ENCODE measurements around the gene ABCC10.
"Not testable (repeated sequence)": the region's sequence is repeated elsewhere in the genome, so short reads cannot be mapped to it uniquely, and the experiment has no call there.

ABCC10 gene

DNA sequence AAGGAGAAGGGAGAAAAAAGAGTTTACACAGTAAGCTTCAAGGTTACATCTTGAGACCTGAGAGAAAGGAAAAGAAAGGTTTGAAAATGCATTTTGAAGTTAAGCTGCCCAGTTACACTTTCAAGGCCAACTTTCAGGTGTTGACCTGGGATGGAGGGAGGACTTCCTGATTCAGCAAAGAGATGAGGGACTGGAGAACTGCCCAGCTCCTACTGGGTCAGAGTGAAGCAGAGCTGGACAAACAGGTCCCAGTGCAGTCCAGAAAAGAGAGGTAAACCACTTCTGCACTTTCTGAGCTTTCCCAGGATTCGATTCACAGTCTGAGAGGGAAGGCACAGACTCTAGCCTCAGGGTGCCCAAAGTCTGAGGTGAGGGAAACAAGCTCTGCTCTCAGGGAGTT lies 44.1 kb downstream of the ABCC10 start:
- DNase-seq, result no peak

DNA sequence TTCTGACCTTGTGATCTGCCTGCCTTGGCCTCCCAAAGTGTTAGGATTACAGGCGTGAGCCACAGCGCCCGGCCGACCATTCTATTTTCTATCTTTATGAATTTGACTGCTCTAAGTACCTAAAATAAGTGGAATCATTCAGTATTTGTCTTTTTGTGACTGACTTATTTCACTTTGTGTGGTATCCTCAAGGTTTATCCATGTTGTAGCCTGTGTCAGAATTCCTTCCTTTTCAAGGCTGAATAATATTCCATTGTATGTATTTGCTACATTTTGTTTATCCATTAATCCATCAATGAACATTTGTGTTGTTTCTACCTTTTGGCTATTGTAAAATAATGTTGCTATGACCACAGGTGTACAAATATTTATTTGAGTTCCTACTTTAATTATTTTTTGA lies 45.2 kb downstream of the ABCC10 start:
- DNase-seq, result no peak

DNA sequence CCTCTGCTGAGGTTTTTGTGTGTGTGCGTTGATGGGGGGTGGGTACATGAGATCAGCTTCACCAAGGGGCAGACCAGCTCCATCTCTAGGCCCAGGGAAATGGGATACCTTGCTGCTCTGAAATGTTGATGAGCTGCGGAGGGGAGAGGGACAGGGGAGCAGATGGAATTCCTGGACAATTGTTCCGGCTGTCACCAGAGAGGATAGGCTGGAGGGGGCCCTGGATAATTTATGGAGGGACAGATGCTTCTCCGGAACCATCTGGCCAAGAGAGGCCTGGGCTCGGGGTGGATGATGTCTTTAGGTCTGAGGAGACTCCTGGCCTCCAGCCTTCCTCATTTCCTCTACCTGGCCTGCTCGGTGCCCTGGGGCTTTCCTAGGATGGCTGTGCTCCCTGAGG lies 48.2 kb downstream of the ABCC10 start:
- no peak for DNase-seq

DNA sequence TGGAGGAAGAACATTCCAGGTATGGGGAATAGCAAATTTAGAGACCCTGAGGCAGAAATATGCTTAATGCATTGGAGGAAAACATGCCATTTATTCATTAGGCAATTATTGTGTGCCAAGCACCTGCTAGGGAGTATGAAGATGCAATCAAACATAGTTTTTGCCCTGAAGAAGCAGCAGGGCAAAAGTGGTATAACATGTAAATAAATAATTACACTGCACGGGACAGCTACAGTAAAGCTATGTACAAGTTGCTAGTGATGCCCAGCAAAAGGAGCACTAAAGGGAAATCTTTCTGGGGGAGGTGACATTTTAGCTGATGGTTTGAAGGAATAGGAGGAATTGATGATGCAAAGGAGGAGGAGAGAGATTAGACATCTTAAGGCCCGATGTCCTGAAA lies 49.4 kb downstream of the ABCC10 start:
- DNase-seq, result no peak

DNA sequence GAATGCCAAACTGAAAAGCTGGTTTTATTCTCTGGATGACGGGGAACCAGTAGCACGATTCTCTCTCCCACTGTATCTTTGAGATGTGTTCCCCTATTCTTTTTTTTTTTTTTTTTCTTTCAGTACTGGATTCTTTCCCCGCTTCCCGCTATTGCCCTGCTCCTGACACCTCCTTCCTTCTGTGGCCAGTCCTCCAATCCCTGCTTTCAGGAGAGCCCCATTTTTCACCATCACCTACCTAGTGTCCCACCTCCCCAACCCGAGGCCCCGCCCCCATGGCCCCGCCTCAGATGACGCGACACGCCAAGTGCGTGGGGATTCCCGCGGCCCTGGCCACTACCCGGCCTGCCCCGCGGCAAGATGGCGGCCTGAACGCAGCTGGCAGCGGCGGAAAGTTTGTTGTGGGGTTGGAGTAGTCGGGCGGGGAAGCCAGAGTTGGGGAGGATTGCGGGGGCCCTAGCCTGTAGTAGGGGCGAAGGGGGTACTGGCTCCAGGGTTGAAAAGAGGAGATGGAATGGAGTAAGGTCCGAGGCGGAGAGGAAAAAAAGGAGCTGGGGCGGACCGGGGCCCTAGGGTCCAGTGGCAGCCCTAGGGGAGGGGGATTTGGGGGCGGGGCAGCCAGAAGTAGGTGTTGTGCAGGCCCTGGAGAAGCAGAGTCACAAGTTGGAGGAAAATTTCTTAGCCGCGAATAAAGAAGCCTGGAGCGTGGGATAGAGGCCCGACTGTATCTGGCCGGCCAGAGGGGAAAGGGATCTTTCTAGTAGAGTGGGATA lies 50.1 kb downstream of the ABCC10 start, which contains the start of gene TJAP1:
Gene TJAP1, plus strand, starts transcription at position 336 of the 773 bp plus-strand sequence. CDS start 21,432 bp downstream, outside the sequence.
- DNase-seq, result peak; percentile 96

DNA sequence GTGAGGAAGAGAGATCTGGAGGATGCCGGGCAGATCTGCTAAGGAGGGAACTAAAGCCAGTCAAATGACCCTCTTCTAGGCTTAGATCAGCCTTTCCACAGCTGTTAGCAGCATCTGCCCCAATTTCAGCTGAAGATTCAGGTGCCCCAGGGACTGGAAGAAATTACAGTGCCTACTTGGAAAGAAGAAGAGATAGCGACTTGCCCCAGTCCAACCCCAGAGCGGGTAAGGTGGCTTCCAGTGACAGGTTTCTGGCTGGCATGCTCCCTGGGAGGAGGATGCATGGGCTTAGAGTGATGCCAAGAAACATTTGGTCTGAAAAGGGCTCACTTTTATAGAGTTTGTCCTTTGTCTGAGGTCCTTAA lies 50.6 kb downstream of the ABCC10 start:
- DNase-seq, result no peak

DNA sequence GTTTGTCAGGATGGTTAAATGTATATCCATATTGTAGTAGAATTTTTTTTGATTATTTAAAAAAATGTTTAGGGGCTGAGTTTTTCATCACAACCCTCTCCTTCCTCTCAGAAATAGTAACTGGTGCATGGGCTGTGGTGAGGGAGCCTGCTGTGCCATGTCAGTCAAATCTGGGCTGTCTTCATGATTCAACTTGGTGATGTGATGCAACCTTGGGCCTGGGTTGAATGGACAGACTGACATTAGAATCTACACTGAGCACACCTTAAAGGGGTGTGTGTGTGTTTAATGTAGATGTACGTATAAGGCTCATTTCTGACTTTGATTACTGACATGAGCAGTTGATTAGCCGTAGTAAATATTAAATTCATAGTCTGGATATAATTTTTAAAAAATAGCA lies 53.7 kb downstream of the ABCC10 start:
- DNase-seq, result no peak

DNA sequence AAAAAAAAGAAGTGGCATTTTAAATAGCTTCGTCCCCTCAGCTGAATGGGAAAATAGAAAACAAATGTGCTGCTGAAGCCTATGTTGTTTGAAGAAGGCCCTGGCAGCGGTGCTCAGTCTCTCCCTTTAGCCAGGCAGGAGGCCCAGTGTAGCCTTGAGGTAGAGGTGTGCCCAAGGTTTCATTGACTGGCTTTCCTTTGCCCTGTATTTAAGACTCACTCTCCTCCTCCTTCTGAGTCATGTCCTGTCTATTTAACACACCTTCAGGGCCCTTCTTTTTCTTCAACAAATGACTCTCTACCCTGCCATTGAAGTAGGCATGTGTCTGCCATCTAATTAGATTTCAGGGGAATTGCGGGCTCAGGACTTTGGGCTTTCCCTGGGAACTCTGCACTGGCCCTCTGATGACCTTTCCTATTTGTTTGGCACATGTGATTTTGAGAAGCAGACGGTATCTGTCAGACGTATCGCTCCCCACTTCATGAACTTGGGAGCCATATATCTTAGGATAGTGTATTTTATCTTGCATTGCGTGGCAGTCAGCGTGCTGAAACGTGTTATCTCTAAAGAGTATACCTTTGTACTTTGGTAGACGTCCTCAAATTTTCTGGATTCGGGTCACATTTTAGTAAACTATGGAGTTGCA lies 54.4 kb downstream of the ABCC10 start:
- DNase-seq, result no peak

DNA sequence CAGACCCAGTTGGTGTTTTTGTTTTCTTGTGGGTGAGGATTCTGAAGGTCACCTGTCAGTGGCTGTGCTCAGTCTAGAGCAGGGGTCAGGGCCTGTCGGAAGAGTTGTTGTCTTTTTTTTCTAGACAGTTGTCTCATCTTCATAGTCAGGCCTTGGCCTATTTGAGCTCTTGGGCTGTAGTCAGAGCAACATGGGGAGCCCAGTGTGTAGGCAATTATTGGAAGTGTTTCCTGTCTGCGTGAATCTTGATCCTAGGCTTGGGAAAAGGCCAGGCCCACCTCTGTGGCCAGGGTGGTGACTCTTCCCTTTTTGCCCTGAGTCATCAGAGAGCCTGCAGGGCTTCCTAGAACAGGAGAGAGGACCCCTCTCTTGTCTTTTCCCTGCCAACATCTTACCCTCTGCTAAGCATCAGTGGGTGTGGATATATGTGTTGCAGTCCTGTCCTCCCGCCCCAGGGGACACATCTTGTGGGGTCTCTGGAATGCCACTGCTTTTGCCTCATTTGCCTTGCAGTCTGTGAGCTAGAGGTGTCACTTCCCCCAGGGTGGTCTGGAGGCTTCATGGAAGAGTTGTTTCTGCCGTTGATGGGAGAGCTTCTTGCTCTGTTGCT lies 61.4 kb downstream of the ABCC10 start:
- no peak for DNase-seq

DNA sequence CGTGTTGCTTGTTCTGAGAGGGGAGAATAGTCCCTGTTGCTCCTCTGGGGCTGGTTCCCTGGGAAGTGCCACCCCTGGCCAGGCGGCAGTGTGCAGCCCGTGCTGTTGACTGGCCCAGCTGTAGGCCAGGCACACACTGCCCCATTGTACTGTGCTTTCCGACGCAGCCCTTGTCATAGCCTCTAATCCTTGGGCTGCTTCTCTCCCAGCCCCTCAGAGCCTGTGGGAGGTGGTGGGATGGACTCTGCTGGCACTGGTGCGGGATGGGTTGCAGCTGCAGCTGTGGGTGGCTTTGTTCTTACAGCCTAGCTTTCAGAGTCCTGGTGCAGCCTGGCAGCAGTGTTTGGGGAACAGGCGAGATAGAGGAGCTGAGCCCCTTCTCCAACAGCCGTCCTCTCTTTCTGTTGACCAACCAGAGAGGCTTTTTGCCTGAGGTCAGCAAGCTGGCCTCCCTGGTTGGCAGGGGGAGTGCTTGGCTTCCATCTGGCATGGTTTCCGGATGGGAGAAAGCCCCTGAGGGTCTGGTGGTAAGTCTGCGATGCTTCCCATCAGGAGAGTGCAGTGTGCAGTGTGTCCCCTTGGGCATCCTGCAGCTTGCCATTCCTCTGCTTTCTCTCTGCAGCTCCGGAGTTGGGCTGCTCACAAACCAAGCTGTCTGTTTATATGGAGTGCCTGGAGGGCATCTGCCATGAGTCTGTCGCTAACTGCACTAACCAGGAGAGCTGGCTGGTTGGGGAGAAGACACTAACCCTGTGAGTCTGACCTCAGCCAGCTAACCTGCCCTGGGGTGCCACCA lies 62.1 kb downstream of the ABCC10 start:
- DNase-seq, result no peak

DNA sequence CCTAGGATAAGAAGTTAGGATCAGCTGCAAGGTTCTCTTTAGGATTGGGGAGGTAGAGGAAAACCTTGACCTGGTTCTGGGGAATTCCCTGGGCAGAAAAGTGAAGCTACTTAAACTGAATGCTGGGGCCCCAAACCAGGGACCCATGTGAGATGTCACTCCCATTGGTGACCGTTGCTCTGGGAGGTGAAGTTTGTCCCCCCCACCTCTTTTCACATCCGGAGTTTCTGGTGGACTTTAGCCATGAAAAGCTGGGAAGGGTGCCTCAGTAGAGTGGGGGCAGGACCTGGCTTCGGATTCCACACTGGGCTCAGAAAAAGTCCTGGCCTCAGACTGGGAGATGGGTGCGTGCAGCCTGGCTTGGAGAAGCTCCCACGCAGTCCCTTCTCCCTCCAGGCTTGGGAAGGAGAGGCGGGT lies 63.2 kb downstream of the ABCC10 start:
- no peak for DNase-seq

DNA sequence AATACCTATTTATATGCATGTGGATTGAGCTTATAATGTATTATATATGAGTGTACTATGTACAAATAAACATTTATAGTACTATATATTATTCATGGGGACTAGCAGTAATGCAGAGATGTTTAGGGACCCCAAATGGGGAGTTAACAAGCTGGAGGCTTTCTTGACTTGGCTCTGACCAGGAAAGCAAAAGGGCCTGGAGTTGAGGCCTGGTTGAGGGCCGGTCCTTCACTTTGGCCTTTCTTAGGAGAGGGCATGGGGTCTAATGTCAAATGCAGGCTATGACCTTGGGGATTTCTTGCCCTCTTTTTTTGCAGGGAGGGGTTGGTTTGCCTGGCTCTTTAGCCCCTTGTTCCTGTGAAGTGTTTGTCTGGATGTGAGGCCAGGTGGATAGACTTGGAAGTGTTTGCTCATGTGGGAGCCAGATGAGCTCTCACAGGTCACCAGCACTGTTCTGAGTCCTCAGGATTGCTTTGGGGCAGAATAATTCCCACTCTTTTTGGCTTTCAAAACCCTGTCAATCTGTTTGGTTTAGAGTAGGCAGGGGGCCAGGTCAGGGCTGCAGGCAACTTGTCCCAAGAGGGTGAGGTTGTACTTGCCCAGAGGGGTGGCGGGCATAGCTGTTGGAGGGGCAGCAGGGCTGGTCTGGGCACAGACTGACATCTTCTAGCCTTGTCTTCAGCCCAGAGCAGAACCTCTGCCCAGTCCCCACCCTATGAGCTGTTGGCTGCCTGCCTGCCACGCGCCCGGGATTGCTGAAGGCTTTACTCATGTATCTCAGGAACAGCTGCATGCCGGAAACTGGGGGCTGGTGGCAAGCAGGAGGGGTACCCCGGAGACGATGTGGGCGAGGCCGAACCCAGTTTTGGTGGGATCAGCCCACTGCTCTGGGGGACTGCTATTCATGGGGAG lies 64.7 kb downstream of the ABCC10 start:
- peak; percentile 87 for DNase-seq

DNA sequence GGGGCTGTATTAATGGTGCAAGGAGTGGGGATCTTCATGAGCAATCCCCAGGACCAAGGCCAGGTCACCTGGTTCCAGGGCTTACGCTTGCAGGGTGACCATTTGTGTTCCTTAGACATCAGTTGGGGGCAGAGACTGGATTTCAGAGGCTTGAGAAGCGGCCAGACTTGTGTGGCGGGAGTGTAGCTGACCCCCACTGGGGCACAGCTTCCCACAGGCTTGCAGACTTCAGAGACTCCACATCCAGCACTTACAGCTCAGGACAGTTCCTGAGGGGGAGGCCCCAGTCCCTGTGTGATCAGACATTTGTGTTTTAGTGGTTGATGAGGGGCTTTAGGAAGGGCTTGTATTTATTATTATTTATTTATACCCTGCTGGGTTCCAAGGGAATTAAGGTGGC lies 65.3 kb downstream of the ABCC10 start:
- DNase-seq, result no peak

DNA sequence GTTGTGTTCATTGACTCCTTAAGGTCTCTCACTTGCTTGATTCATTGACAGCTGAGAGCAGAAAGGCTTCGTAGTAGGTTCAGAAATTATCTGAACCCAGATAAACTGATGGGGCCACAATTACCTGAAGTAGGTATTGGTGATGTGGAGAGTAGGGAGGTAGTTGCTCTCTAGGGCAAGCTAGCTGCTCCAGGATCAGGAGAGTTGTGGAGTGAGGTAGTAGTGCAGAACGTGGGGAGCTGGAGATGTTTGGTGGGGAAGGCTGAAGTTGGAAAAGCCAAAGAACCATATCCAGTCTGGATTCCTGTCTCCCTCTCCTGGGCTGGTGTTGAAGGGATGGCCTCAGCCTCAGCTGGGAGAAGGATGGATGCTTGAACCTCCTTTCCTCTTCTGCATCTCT lies 65.9 kb downstream of the ABCC10 start:
- no peak for DNase-seq

DNA sequence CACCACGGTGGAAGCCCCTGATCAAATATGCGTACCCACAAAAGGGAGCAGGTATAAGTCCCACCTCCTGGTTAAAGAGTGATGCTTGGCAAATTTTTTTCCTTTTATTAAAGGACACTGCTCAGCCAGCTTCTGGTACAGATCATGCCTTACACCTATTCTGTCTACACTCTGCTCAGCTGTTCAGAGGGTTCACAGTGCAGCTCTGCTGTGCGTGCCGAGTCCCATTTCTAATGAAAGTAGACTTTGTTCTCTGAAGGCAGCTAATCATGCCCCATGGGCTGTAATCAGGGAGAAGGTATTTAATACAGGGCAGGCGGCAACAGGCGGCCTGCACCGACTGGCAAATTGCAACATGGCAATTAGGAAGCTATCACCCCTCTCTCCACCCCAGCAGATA lies 66.5 kb downstream of the ABCC10 start:
- DNase-seq, result no peak

DNA sequence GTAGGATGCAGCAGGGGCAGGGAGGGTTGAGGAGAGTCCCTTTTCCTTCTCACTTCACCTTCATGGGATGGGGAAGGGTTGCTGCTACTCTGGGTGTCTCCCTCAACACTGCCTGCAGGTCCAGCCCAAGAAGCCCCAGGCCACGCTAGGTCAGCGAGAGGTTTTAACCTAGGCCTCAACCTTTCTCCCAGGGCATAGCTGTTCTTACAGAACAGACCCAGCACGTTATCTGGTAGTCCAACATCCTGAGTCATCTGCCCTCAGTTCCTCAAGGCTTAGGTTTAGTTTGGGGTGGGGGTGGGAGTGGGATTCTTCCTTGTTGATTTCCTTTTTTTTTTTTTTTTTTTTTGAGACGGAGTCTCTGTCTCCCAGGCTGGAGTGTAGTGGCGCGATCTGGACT lies 67.0 kb downstream of the ABCC10 start:
- no peak for DNase-seq

DNA sequence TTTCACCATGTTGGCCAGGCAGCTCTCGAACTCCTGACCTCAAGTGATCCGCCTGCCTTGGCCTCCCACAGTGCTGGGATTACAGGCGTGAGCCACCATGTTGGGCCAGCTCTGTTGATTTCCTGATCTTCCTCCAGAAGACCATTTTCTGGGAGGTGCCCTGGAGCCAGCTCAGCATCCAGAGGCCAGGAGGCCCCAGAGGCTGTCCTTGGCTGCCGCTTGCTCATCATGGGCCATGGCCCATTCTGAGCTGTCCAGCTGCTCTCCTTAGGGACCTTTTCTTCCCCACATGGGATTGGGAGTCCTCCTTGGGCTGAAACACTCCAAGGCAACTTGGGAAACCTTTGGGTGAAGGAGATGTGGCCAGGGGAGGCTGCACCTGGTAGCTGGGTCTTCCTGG lies 67.4 kb downstream of the ABCC10 start:
- no peak for DNase-seq

DNA sequence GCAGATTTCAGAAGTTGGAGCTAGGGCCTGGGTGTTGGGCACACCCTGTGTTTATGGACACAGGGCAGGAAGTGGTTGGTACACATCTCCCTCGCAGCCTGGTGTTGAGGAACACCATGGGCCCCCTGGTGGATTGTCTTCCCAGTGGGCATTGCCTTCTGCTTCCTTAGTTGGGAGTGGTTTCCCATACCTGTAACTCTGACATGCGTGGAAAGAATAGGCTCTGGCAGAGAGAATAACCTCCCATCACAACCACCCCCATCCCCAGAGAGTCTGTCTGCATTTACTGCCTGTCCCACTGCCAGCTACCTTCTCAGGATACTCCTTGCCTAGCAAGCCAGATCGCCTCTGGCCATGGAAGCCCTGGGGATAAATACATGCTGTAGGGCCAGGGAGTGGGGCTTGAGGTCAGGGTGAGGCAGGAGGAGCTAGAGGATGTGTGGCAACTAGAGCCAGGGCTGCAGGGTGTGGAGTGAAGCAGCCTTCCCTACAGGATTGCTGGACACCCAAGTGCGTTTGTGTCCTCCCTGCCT lies 68.1 kb downstream of the ABCC10 start:
- DNase-seq, result no peak

DNA sequence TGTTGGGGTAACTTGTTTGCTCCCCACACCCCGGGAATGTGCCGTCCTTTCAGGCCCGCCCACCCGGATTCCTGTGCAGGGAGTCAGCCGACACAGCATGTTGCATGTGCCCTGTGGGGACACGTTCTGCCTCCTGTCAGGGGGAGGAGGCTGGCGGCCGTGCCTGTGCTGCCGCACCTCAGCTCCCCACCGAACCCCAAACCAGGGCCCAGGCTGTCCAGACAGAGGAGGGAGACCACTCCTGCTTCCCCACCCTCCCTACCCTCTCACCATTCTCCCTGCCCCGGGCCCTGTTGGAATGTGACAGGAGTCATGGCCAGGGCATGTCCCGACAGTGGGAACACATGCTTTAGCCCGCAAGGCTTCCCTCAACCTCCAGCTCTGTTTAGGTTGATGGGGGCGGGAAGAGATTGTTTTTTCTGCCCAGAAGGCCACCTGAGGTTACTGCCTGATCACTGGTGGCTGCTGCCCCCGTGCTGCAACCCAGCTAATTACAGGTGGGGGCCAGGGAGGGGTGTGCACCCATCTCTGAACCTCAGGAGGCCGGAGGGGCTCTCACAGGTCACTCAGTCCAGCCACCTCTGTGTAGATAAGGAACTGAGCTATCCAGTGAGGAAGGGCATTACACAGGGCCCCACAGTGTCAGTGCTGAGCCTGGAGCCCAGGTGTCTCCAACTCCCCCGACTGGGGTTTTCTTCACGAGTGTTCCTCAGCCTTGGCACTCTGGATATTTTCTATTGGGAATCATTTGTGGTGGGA lies 69.2 kb downstream of the ABCC10 start:
- DNase-seq, result no peak

DNA sequence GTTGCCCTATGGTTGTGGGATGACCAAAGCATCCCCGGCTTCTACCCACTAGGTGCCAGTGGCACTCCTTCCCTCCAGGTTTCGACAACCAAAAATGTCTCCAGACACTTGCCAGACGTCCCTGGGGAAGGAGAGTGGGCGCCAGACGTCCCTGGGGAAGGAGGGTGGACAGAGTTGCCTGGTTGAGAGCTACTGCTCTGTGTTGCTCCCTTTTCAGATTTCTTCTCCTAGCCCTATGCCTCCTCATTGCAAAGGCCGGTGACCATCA lies 69.7 kb downstream of the ABCC10 start:
- DNase-seq, result no peak

DNA sequence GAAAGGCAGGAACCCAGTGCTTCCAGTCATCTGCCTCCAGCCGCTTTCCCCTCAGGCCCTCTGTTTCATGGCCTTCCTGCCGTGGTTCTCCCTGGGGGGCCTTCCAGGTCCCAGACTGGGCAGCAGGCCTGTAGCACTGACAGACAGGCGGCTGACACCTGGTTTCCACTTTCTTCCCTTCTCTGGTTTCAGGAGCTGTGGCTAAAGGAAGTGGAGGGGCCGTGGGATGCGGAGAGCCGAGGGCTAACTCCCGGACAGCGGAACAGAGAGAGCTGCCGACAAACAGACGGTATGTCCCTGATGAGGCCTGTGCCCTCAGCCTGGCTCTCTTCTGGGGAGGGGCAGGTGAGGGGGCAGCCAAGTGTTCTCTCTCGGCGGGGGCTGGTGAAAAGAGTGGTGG lies 70.3 kb downstream of the ABCC10 start:
- no peak for DNase-seq

DNA sequence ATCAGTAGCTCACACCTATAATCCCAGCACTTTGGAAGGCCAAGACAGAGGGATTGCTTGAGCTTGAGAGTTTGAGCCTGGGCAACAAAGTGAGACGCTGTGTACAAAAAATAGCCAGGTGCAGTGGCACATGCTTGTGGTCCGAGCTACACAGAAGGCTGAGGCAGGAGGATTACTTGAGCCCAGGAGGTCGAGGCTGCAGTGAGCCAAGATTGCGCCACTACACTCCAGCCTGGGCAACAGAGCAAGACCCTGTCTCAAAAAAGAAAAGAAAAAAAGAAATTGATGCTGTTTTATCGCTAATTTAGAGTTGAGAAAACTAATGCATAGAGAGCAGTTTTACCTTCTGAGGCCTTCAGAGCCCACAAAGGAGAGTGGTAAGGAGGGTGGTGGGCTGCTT lies 71.0 kb downstream of the ABCC10 start:
- DNase-seq, result not testable (repeated sequence)

All from femur (tissue), 1 donor.